HL-60/S4 treated with phorbol 12-myristate 13-acetate at 8.2 ng/mL for 4 days and 3 days (cell line): ENCODE results near the gene ZSWIM6.

Experiments
- in situ Hi-C: fragments of 300-500 bp; cut with MboI; formaldehyde crosslinking; loops from 2 replicates; pipeline ENCODE4 v1.15.0; 2022; ENCODE audit warnings: low sequenced_read_pairs

ZSWIM6 gene

GRCh38 chr5:61468483-61468865 lies 136.4 kb downstream of the ZSWIM6 start:
- in situ Hi-C loops = no loop called here

DNA sequence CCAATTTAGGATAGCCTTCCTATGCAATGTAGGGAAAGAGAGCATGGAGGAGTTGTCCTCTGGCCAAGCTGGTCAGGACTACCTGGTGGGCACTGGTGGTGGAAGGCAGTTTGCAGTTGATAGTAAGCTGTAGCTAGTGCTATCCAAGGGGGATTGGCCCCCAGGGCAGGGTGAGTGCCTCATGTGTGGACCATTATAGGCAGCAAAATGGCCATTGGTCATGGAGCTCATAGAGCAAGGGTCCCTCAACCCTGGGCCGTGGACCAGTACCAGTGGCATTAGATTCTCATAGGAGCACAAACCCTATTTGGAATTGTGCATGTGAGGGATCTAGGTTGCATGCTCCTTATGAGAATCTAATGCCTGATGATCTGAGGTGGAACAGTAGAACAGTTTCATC lies 139.3 kb downstream of the ZSWIM6 start:
- in situ Hi-C loops = no loop called here

DNA sequence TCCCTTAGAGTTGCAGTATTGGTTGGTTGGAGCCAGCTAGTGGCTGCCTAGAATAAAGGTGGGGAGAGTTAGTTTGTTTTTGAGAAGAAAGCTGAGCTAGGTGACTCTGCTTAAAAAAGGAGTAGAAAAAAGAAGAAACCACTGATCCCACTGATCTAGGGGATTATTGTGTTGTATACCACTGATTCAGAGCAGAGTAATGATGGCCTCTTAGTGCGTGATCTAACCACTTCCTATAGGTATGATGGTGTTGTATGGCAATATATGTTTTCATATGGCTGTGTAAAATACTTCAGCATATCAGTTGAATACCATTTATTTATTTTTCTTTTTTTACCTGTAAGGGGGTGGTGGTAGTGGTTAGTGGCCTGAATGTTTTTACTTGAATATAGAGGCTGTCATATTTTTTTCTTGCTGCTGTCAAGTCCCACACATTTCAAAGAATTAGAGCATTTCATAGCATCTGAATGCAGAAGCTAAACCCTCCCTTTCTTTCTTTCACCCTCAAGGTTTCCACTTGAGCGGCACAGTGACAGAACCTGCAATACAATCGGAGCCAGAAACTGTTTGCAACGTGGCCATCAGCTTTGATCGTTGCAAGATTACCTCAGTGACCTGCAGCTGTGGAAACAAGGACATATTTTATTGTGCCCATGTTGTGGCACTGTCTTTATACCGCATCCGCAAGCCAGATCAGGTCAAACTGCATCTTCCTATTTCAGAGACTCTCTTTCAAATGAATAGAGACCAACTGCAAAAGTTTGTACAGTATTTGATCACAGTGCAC lies 140.3 kb downstream of the ZSWIM6 start:
- in situ Hi-C loops = no loop called here

GRCh38 chr5:61474746-61475145 lies 142.7 kb downstream of the ZSWIM6 start:
- in situ Hi-C loops = no loop called here

DNA sequence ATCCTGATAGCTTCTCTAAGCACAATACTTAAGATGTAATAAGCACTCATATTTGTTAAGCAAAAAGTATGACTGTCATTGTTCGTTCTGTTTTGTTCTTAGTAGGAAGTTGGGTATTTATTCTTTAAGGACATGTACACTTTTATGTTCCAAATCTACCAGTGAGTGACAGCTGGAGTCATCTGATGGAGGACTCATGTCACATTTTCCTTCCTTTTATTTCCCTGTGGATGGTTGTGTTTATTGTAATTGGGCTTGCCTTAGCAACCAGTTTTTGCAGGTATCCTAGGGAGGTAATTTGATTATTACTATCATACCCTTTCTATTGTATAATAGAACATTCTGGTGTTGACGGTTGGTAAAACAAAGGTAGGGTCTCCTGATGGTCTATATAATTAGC lies 145.7 kb downstream of the ZSWIM6 start:
- in situ Hi-C loops = no loop called here

GRCh38 chr5:61479850-61480614 lies 148.0 kb downstream of the ZSWIM6 start:
- in situ Hi-C loops = no loop called here

- in situ Hi-C loops = no loop called here
Measured at GRCh38 chr5:61482980-61483379, 150.9 kb downstream of the ZSWIM6 start.

- in situ Hi-C loops = no loop called here
Measured at GRCh38 chr5:61486476-61486875, 154.4 kb downstream of the ZSWIM6 start.

DNA sequence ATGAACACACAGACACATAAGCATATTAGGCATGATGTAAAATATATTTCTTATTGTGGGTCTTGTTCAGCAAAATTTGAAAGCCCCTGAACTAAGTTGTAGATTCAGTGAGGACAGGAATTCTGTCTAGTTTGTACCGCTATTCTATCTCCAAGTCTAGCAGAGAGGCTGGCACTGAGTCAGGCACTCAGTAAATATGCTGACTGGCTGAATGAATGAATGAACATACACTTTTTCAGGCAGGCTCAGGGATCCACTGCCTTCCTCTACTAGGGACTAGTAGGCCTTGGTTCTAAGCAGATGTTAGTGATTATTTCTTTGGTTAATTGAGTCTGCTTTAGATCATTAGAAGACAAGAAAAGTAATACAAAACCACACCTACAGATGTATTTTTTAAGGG lies 157.5 kb downstream of the ZSWIM6 start:
- in situ Hi-C loops = no loop called here

GRCh38 chr5:61491861-61492260 lies 159.8 kb downstream of the ZSWIM6 start:
- in situ Hi-C loops = no loop called here

DNA sequence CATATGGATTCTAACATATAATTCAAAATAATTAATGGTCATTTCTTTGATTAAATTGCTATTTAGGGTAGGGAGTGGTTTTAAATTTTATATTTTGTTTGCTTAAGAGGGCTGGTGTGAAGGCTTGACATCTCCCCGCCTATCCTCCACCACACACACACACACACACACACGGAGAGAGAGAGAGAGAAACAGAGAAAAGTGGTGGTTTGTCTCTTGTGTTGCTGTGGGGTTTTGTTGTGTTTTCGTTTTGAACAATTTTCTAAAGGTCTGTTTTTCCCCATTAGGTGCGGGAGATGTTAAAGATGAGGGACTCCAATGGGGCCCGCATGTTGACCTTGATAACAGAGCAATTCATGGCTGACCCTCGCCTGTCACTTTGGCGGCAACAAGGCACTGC lies 161.9 kb downstream of the ZSWIM6 start:
- in situ Hi-C loops = no loop called here

- in situ Hi-C loops = no loop called here
Measured at GRCh38 chr5:61496446-61496845, 164.4 kb downstream of the ZSWIM6 start.

DNA sequence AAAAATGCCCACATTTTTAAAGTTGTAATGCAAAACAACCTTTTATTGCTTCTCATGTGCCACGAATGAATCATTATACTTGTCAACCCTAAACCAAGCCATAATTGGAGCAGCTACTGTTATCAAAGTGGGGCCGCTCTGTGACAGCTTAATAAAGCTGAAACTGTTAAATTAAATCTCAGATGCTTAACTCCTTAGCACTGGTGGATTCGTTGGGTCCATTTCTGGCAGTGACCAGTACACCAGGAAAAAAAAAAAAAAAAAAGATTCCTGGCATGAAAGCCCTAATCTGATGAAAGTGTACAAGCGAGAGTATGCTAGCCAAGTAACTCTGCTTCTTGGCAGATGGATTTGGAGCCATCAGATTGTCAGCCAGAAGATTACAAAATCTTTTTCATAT lies 164.8 kb downstream of the ZSWIM6 start:
- in situ Hi-C loops = no loop called here

DNA sequence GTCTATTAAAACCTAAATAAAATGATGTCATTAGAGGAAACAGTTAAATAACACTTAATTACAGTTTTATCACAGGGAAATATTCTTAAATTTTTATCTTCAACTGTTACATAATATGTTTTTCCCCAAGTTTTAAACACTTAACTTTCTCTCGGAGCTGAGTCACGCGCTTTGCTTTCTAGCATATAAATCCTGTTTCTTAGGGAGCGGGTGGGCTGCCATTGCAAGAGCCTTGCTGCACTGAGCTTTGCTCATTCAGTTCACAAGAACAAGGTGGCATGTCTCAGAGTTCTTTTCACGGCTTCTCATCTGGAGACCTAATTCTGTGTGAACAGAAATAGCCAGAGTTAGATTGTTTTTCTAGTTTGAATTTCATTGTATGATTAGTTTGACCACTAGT lies 166.1 kb downstream of the ZSWIM6 start:
- in situ Hi-C loops = no loop called here

DNA sequence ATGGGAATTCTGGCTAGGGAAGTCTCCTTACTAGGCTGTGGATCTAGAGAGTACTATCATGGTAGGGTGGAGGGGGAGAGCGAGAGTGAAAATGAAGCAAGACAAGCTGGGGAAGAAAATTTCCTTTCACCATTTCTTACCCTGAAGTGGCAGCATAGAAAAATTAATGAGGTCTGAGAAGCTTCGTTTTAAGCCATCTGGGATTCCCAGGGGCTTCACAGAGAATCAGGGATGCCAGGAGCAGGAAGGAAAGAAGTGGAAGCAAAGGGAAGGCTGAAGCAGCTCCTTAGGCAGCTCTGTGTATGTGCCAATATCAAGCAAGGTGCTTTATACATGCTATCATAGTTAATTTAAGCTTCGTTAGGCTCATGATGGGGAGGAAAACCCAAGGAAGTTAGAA lies 169.9 kb downstream of the ZSWIM6 start:
- in situ Hi-C loops = no loop called here

DNA sequence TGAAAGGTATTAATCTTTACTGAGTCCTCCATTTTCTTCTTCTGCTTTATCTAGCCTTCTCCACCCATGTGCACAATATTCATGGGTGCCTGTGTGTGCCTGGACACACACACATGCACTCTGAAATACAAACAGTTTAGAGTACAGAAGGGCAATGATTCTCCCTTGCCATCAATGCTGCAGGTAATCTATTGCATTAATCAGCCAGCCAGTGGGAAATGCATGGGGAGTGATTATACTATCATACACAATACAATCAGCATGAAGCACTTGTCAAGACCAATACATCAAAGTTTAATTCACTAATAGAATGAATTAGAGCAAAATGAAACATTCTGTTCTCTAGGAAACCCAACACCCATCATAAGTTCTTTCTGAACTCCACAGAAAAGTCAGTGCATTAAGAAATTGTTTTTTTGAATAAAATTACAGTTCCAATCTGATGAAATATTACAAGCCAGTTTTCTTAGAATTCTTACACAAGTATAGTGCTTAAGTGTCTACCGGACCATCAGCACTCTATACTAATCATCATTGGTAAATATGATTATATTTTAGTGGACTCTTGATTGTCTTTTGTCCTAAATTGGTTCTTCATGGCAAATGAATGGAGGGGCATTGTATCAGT lies 172.2 kb downstream of the ZSWIM6 start:
- in situ Hi-C loops = no loop called here

GRCh38 chr5:61505281-61505680 lies 173.2 kb downstream of the ZSWIM6 start:
- in situ Hi-C loops = no loop called here

DNA sequence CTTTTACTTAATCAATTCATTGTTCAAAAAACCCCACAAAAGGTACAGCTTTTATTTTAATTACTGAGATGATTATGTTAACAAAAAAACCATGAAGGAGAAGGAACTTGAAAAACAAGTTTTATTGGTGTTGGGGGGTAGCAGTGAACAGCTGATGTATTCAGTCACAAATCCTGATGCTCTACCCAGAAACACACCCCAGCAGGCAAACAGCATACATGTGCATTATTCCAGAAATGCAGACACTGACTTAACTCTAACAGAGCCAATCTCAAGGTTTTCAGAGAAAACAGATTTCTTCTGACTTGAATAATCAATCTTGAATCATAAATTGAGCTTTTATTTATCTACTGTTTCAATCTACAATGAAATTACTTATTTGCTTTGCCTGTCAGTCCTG lies 175.2 kb downstream of the ZSWIM6 start:
- in situ Hi-C loops = no loop called here

DNA sequence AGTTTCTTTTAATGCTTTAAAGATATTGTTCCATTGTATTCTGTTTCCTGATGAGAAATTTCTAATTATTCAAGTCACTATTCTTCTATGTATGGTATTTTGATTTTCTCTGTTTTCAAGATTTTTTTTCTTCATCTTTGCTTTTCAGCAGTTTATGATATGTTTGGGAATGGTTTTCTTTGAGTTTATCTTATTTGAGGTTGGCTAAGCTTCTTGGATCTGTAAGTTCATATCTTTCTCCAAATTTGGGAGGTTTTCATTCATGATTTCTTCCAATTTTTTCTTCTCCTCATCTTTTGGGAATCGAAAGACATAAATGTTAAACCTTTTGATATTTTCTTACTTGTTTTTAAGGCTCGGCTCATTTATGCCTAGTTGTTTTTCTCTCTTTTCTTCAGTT lies 184.9 kb downstream of the ZSWIM6 start:
- in situ Hi-C loops = no loop called here

- in situ Hi-C loops = no loop called here
Measured at GRCh38 chr5:61519728-61520277, 187.7 kb downstream of the ZSWIM6 start.

GRCh38 chr5:61523073-61523472 lies 191.0 kb downstream of the ZSWIM6 start:
- in situ Hi-C loops = no loop called here

- in situ Hi-C loops = no loop called here
Measured at GRCh38 chr5:61523997-61524396, 191.9 kb downstream of the ZSWIM6 start.
